ENCODE measurements around the gene HYLS1.

Gene HYLS1

DNA sequence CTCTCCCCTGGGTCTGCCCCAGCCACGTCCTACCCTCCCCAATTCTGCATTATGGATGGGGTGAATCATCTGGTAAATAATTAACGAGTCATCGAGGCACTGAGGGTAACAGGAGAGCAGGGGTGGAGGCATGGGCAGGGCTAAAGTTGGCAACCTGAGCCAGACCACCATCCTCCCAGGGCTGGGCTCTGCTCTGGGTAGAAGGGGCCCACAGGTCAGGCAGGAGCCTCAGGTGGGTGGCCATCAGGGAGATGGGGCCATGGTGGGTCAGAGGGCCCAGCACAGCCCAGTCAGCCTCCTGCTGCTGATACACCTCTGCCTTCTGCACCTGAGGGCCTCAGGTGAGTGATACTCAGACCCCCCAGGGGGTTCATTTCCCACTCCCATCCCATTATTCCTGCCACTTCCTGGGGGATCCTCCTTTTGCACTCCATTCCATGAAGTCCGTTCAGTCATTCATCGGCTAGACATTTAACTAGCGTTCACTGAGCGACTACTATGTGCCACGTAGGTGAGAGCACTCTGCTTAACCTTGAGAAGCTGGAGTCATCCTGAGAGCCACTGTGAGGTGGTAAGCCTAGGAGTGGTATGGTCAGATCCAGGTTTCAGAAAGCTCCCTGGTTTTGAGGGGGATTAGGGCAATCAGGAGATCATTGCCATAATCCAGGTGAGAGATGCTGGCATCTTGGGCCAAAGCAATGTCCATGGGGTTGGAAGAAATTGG lies 58.5 kb downstream of the HYLS1 start, which contains the start of gene VSIG10L2:
Gene VSIG10L2, plus strand, starts transcription at position 248 of the 724 bp plus-strand sequence. Its CDS starts 12 bp downstream, at position 260.
- no peak within 1 kb of the TSS for H3K4me3 ChIP-seq (ENCODE audit: low read depth, low read length)
- TF ChIP-seq, protein P1, sequence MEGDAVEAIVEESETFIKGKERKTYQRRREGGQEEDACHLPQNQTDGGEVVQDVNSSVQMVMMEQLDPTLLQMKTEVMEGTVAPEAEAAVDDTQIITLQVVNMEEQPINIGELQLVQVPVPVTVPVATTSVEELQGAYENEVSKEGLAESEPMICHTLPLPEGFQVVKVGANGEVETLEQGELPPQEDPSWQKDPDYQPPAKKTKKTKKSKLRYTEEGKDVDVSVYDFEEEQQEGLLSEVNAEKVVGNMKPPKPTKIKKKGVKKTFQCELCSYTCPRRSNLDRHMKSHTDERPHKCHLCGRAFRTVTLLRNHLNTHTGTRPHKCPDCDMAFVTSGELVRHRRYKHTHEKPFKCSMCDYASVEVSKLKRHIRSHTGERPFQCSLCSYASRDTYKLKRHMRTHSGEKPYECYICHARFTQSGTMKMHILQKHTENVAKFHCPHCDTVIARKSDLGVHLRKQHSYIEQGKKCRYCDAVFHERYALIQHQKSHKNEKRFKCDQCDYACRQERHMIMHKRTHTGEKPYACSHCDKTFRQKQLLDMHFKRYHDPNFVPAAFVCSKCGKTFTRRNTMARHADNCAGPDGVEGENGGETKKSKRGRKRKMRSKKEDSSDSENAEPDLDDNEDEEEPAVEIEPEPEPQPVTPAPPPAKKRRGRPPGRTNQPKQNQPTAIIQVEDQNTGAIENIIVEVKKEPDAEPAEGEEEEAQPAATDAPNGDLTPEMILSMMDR (IDR thresholded peaks at IDR 0.05; ENCODE audit: borderline replicate concordance, insufficient read depth, low read depth, low read length) = no peak

DNA sequence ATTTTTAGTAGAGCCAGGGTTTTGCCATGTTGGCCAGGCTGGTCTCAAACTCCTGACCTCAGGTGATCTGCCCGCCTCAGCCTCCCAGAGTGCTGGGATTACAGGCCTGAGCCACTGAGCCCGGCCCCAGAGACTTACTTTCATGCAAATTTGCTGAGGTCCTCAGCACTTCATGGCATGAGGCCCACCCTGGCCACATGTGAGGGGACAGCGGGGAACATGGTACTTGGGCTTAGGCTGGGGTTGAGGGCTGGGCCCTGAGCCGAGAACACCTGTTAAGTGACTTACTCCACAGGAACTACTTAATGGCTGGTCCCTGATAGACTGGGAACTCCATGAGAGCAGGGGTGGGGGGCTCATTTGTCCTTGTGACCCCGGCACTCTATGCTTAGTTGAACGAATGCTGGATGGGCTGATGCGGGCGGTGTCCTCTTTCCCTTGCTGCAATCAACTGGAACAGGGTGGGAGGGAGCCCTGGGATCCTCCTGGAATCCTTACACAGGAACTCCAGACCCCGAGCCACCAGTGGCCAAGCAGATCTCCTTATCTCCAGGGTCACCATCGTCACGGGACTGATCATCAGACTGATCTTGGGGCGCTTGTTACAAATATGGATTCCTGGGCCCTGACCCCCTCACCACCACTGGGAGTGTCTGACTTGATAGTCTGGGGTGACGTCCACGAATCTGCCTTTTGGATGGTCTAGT lies 59.4 kb downstream of the HYLS1 start:
- TF ChIP-seq, protein P1 (IDR thresholded peaks at IDR 0.05; ENCODE audit: borderline replicate concordance, insufficient read depth, low read depth, low read length) = no peak
- no peak overlapping the region for H3K4me3 ChIP-seq (ENCODE audit: low read depth, low read length)

DNA sequence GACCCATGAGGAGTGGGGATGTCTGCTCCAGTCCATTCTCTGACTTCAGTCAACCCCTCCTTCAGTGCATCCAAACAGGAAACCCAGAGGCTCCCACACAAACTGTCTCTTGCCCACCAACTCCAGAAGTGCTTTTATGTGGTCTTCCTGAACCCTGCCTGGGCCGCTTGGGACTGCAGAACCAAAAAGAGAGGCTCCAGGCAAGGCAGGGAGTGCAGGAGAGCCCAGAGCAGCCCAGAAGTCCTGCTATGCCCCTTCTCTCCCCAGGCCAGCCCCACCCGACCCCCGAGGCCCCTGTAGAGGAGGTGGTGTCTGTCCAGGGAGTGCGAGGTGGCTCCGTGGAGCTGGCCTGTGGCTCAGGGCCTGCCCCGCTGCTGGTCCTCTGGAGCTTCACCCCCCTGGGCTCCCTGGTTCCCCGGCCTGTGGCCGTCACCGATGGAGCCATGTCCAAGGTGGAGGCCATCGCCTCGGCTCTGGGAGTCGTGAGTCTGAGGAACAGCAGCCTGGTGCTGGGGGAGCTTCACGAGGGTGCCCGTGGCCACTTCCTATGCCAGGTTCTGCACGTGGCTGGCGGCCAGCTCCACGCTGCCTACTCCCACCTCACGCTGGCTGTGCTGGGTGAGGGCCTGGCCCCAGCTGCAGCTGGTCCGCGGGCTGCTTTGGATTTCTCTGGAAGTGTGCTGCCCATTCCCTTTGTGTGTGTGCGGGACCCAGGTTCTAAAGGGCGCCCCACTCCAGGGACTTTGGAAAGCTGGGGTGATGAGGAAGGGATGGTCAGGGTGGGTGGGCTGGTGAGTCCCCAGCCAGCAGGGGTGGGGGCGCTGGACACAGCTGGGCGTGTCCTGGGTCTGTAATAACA lies 60.2 kb downstream of the HYLS1 start:
- TF ChIP-seq, protein P1 (IDR thresholded peaks at IDR 0.05; ENCODE audit: borderline replicate concordance, insufficient read depth, low read depth, low read length) = no peak
- no peak overlapping the region for H3K4me3 ChIP-seq (ENCODE audit: low read depth, low read length)

DNA sequence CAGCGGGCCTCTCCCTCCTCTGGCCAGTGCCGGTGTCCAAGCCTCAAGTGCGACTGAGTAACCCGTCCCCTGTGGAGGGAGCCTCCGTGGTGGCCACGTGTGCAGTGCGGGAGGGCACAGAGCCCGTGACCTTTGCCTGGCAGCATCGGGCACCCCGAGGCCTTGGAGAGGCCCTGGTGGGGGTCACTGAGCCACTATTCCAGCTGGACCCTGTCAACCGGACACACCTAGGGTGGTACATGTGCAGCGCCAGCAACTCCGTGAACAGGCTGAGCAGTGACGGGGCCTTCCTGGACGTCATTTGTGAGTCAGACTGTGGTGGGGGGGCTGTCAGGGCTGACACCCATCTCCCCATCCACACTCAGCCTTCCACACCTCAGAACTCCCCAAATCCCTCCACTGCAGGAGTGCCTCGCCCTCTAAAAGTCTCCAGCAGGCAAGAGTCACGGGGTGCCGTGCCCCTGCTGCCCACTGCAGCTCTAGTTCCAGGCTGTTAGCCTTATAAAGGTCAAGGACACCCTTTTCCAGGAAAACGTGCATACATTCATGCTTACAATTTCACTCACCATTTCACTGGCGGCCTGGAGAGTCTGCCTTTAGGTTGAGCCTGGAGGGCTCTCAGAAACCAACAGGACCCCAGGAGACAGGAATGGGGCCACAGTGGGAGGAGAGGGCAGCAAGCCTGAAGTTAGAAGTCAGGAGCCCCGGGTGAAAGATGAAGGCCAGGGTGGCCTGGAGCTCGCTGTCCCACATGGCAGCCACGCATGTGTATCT lies 61.0 kb downstream of the HYLS1 start:
- no peak overlapping the region for H3K4me3 ChIP-seq (ENCODE audit: low read depth, low read length)
- TF ChIP-seq, protein P1 (IDR thresholded peaks at IDR 0.05; ENCODE audit: borderline replicate concordance, insufficient read depth, low read depth, low read length) = no peak

DNA sequence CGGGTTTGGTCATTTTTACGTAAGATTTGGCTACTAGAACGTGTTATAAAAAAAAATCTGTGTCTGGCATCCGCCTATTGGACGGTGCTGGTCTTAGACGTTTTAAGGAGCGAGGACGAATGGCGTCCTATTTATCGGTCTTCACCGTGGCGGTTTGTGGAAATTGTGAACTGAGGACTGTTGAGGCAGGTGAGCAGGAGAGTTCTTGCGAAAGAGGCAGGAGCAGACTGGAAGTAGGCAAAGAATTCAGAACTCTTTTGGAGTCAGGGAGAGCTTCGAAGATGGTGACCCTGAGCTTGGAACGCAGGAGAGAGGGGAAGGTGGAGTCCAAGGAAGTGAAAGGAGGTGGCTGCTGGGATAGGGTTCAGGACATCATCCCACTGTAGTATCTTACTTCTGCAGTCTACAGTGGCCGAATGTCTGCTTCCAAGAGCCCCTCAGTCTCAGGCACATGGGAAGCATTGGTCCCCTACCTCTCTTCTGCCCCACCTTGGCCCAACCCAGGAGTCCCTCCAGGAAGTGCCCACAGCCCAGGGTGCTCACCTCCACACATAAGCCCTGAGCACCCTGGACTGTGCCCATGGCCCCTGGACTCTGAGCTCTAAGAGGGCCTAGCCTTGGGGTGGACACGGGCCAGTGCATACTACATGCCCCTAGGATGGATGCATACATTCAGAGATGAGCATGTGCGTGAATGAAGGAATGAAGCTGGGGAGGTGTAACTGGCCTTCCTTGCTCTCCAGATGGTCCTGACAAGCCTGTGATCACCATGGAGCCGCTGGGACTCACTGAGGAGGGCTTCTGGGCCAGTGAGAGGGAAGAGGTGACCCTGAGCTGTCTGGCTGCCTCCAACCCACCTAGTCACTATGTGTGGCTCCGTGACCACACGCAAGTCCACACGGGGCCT lies 62.1 kb downstream of the HYLS1 start:
- TF ChIP-seq, protein P1 (IDR thresholded peaks at IDR 0.05; ENCODE audit: borderline replicate concordance, insufficient read depth, low read depth, low read length) = no peak
- H3K4me3 ChIP-seq (ENCODE audit: low read depth, low read length) = no peak overlapping the region

DNA sequence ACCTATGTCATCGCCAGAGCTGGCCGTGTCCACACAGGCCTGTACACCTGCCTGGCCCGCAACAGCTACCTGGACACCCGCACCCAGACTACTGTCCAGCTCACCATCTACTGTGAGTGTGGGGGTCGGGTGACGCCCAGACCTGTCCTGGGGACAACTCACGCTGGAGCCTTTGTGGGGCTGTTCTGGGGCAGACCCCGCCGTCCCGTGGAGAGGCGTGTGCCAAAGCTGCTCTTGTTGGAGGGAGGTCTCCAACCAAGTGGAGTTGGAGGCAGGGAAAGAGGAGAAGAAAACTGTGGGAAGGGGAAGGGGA lies 62.7 kb downstream of the HYLS1 start:
- no peak overlapping the region for H3K4me3 ChIP-seq (ENCODE audit: low read depth, low read length)
- TF ChIP-seq, protein P1 (IDR thresholded peaks at IDR 0.05; ENCODE audit: borderline replicate concordance, insufficient read depth, low read depth, low read length) = no peak

All from GM12875 (cell line).